CD1c-positive myeloid dendritic cell (primary cell): Measurements from ENCODE around the gene ING1.
"Not testable (repeated sequence)": the region's sequence is repeated elsewhere in the genome, so short reads cannot be mapped to it uniquely, and the experiment has no call there.

ENCODE experiments used
- DNase-seq: peaks from one replicate; pipeline ENCODE4 v3.0.0-alpha.2; 2016; ENCODE audit errors: extremely low spot score

The ING1 gene, protein sequence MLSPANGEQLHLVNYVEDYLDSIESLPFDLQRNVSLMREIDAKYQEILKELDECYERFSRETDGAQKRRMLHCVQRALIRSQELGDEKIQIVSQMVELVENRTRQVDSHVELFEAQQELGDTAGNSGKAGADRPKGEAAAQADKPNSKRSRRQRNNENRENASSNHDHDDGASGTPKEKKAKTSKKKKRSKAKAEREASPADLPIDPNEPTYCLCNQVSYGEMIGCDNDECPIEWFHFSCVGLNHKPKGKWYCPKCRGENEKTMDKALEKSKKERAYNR

DNA sequence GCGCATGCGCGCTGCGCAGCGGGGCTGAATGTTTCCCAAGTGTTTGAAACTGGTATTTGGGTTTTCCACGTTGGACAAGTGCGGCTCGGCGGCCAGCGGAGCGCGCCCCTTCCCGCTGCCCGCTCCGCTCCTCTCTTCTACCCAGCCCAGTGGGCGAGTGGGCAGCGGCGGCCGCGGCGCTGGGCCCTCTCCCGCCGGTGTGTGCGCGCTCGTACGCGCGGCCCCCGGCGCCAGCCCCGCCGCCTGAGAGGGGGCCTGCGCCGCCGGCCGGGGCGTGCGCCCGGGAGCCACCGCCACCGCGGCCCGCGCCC lies at the start of gene ING1:
Gene ING1, plus strand, starts transcription at position 59 of the 311 bp plus-strand sequence. CDS start 450 bp downstream, outside the sequence.
- no peak for DNase-seq

DNA sequence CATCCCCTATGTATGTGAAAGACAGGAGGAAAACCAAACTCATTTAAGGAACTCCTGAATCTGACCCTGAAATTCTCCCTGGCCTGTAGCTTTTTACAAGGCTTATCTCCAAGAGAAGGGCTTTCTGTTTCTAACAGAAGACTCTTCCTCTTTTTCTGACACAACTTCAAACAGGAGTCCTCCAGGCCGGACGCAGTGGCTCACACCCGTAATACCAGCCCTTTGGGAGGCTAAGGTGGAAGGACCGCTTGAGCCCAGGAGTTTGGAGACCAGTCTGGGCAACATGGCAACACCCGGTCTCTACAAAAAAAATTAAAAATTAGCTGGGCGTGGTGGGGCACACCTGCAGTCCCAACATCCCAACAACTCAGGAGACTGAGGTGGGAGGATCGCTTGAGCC lies 49.5 kb upstream of the ING1 start:
- DNase-seq = peak; percentile 44

DNA sequence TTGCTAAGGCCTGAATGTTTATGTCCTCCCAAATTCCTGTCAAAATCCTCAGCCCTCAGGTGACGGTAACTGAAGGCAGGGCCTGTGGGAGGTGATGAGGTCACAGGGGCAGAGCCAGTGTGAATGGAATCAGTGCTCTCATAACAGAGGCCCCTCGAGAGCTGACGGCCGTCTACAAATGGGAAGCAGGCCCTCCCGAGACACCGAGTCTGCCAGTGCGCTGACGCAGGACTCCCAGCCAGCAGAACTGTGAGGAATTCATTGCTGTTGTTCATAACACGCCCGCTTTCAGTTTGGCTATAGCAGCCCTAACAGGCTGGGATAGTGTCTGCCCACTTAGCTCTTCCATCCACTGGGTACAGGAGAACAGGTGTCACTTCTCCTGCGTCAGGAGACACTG lies 48.8 kb upstream of the ING1 start:
- DNase-seq = no peak

GRCh38 chr13:110665491-110666254 lies 47.8 kb upstream of the ING1 start:
- DNase-seq = peak; percentile 81

DNA sequence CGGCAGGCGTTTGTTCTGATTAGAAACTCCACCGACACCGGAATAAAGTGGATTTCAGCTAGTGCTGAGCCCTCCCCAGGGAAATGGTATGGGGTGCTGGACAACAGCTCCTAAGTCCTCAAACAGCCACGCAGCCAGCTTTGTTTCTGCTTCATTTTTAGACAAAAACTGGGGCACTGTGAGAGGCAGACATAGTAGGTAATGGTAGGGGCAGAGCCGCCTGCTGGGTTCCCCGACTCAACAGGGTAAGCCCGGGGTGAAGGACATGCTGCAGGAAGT lies 47.3 kb upstream of the ING1 start:
- DNase-seq = no peak

GRCh38 chr13:110669036-110669435 lies 44.5 kb upstream of the ING1 start:
- DNase-seq = no peak

DNA sequence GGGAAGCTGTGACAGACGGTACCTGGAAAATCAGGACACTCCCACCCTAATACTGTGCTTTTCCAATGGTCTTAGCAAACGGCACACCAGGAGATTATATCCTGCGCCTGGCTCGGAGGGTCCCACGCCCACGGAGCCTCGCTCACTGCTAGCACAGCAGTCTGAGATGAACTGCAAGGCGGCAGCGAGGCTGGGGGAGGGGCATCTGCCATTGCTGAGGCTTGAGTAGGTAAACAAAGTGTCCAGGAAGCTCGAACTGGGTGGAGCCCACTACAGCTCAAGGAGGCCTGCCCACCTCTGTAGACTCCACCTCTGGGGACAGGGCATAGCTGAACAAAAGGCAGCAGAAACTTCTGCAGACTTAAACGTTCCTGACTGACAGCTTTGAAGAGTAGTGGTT lies 43.7 kb upstream of the ING1 start:
- DNase-seq = not testable (repeated sequence)

- DNase-seq = peak; percentile 62
Measured at GRCh38 chr13:110676595-110677587, 36.6 kb upstream of the ING1 start.

DNA sequence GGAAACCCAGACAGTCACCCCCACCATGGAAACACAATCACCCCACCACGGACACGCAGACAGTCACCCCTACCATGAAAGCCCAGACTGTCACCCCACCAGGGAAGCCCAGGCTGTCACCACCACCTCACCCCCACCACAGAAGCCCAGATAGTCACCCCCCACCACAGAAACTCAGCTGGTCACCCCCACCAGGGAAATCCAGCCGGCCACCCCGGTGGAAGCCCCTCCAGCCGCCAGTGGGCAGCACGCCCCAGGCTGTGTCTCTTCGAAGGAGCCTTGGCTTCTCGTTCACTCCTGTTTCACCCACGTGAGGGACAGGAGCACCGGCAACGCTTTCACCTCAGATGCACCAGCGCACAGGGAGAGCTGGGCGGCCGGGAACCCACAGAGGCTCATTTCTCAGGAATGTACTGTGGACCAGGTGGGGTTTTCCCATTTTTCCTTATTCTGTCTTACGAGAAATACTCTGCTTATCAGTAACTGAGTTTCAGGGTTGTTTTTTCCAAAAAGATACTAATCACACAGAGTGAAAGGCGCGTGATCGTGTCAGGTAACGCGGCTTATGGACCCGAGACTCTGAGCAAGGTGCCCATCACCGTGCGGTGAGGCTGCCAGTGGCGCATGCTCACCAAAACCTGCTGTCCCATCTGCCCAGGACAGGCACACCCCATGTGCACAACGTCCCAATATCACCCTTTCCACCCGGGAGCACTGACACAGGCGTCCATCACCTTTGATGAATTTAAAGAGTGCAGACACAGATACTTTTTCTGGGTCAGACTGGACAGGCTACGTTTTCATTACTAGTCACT lies 35.6 kb upstream of the ING1 start:
- DNase-seq = no peak

DNA sequence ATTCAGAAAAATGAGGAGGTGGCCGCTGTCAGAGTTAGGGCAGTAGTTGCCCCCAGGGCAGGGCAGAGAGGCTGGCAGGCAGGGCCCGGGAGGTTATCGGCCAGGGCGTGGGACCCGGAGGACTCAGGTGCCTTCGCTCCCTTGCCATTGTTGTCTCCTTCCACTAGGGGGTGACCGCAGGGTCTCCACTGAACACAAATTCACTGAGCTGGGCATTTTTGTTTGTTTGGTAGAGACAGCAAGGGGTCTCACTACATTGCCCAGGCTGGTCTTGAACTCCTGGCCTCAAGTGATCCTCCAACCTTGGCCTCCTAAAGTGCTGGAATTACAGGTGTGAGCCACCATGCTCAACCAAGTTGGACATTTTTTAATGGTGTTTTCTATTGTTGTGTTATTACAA lies 32.6 kb upstream of the ING1 start:
- no peak for DNase-seq

DNA sequence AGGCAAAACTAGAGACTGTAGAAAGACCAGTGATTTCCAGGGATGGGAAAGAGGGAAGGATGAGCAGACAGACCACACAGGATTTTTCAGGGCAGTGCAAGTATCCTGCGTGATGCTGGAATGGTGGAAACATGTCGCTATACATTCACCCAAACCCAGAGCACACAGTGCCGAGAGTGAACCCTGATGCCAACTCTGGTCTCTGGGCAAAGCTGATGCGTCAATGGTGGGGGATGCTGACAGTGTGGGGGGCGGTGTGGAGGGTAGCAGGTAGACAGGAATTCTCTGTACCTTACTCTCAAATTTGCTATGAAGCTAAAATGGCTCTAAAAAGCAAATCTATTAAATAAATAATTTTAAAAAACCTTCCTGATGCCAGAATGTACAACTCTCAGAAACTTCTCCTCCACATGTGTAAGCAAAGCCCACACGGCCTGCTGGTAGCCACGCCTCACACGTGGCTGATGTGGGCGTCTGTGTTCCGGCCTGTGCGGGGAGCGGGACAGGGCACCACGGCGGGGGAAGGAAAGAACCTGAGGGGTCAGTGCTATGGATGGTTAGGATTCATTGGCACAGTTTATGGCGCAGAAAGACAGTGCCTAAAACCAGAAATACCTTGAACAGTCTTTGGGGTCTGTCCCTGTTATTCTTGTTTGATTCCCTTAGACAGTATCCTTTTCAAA lies 31.5 kb upstream of the ING1 start:
- no peak for DNase-seq

DNA sequence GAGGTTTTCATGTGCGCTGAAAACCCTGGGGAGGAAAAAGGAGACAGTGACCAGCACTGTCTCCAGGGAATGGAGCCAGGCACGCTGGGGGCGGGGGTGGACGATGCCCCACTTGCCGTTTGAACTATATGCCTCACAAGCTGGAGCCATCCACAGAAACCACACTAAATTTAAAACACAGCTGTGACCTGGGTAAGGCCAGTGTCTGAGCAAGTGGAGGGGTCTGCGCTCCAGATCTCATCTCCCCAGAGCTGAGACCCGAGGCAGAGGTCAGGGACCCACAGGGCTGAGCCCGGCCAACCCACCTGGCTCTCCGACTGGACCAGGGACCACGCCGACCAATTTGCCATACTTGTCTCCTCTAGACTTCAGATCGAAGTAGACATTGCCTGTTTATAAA lies 30.8 kb upstream of the ING1 start:
- DNase-seq = no peak

DNA sequence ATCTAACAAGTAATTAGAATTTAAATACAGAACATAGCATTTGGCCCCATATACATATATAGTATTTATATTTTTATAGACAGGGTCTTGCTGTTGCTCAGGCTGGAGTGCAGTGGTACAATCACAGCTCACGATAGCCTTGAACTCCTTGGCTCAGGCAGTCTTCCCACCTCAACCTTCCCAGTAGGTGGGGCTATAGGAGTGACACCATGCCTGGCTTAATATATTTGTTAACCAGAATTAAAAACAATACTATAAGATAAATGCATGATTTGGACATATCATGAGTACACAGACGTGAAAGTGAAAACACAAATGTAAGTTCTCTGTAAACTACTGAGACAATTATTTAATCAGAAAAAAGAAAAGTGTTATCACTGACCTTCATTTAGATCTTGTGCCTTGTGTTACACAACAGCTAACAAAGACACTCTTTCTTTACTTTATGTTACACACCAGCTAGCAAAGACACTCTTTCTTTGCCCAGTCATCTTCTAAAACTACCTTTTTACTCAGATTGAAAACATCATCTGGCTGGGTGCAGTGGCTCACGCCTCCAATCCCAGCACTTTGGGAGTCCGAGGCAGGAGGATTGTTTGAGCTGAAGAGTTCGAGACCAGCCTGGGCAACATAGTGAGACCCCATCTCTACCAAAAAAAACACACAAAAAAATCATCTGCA lies 30.2 kb upstream of the ING1 start:
- DNase-seq = no peak

- DNase-seq = no peak
Measured at GRCh38 chr13:110683921-110684320, 29.6 kb upstream of the ING1 start.

DNA sequence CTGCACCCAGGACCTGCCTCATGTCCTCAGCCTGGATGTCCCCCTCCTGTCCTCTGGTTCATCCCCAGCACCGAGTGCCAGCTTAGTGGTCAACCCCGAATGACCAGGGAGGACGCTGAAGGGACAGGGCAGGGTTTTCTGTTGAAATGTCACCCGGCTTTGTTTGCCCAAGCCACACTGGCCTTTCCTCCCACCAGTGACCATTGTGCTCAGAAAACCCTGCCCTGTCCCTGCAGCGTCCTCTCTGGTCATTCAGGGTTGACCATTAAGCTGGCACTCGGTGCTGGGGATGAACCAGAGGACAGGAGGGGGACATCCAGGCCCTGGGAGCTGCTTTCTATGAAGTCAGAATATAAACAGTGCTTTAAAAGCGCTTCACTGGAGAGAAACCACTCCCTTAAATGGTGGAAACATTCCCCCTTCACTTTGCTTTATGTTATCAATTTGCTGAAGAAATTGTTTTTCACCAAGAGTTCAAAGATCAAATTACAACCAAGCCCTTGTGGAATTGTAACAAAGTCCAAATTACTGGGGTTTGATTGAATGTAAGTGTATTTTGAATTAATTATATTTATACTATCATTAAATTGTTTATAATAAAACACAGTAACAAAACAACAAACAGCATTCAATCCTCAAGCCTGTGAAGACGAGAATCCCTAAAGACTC lies 29.0 kb upstream of the ING1 start:
- DNase-seq = no peak

GRCh38 chr13:110685305-110686020 lies 28.0 kb upstream of the ING1 start:
- DNase-seq = no peak

DNA sequence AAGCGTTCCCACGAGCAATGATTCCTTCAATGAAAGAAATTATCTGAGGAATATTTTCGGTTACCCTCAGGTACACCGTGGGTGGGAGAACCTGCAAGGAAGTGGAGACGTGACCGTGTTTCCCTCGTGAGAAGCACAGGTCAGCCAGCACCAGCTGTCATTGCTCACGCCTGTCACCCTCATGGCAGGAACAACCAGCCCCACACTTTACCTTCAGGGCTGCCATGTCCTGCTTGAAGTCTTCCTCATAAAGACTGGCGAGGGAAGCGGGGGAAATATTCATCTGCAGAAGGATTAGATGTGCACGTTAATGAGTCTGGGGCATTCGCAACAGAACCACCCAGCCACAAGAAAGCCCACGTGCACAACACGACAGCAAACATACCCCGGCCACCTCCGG lies 25.8 kb upstream of the ING1 start:
- no peak for DNase-seq

- no peak for DNase-seq
Measured at GRCh38 chr13:110689041-110689440, 24.5 kb upstream of the ING1 start.

- no peak for DNase-seq
Measured at GRCh38 chr13:110689711-110690110, 23.8 kb upstream of the ING1 start.
